HG02970 (cell line): ENCODE measurements around the gene COL27A1.

Experiments used
- ATAC-seq: cut with Tn5 transposase; IDR thresholded peaks from one replicate; pipeline ENCODE4 v1.9.1; 2021; ENCODE audit warnings: mild to moderate bottlenecking, moderate library complexity, moderate number of reproducible peaks; ENCODE audit not compliant: unreplicated experiment, low FRiP score

COL27A1 gene

GRCh38 chr9:114261987-114262386 lies 106.7 kb downstream of the COL27A1 start:
- ATAC-seq: no peak

DNA sequence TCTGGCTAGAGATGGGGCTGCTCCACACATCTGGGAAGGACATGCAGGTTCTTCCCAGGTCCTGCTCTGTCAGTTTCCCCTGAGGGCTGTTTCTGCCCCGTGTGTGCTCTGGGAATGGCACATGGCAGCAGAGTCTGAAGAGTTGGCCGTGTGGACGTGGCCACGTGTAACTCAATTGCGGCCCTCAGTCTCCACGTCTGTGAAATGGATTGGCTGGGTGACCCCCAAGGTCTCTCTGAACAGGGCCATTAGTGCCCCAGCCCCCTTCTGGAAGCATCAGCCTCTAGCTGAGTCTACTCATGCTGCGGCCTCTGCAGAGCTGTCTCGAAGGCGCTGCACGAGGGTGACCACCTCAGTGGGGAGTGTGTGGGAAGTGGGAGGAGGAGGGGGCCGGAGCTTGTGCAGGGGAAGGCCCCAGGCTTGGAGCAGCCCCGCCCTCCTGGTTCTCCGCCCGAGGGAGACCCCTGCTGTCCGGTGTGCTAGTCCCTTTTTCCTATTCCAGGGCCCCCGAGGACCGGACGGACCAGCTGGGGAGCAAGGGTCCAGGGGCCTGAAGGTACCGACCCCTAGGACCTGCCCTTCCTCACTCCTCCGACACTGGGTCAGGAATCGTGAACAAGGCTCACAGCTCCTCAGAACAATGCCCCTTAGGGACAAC lies 108.6 kb downstream of the COL27A1 start:
- ATAC-seq: no peak

GRCh38 chr9:114264806-114265550 lies 109.6 kb downstream of the COL27A1 start:
- ATAC-seq: no peak

DNA sequence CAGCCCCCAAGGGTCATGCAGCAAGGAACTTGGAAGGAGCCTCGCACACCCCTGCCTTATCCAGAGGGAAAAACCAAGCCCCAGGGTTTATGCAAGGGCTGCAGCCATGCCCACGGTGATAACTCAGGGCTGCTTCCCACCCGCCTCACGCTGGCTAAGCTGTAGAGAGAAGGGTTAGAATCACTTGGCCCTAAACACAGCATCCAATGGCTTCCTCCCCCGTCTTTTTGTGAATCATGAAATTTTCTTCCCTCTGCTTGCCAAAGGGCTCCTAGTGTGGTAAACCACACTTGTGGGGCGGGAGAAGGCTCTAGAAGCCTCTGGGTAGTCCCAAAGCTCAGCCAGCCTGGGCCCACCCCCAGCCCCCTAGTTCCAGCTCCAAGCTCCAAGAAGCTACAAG lies 111.6 kb downstream of the COL27A1 start:
- no peak for ATAC-seq

- ATAC-seq: no peak
Observed at GRCh38 chr9:114269023-114269422, 113.7 kb downstream of the COL27A1 start.

- ATAC-seq: no peak
Observed at GRCh38 chr9:114270120-114270975, 115.0 kb downstream of the COL27A1 start.

DNA sequence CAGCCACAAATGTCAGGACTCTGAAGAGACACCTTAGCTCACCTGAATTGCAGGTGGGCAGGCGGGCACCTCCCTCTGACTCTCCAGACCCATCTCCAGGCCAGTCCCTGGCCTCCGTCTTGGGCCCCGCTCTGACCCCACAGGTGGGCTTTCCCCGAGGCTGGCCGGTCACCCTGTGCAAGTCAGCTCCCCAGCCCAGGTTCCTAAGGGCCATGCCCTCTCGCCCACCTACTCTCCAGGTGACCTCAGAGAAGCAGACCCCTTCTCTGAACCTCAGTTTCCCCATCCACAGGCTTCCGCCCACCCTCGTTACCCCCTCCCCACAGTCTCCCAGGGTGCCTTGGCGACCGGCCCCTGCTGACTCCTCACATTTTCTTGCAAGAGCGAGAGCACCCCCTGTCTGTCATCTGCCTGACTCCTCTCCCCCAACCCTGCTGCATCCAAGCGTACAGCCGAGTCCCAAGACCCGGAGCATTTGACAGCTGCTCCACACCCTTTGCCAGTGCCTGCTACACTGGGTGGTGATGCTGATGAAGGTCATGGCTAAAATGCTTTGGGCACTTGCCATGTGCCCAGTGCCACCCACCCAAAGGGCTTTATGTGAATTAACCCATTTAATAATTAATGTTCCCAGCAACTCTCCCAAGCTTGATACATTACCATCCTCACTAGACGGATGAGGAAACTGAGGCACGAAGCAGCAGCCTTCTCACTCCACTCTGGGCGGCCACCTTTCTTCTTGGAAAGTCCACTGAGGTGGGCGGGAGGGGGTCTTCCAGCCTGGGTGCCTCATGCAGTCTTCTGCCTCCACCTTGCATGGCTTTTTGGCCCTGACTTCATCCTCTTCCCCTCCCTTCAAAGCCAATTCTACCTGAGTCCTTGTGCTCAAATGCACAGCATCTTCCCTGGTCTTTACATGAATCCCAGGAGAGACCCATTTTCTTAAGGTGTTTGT lies 116.5 kb downstream of the COL27A1 start:
- no peak for ATAC-seq

GRCh38 chr9:114272739-114273431 lies 117.5 kb downstream of the COL27A1 start:
- ATAC-seq: no peak

- no peak for ATAC-seq
Observed at GRCh38 chr9:114273461-114273881, 118.1 kb downstream of the COL27A1 start.

DNA sequence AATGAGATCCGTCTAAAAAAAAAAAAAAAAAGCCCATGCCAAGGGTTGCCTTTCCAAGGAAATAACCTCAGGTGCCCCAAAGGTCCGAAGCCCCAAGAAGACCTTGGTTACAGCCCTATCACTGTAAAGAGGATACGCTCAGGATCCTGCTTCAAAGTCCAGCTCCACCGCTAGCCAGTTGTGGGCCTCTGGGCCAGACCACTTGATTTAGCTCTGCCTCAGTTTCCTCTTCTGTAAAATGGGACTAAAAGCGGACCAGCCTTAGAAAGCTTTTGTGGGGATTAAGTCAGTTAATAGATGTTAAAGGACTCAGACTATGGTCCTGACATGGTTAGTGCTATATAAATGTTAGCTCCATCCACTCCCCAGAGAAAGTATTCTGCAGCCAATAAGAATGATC lies 118.9 kb downstream of the COL27A1 start:
- no peak for ATAC-seq

GRCh38 chr9:114275246-114276004 lies 120.1 kb downstream of the COL27A1 start:
- ATAC-seq: no peak

GRCh38 chr9:114276908-114277821 lies 121.8 kb downstream of the COL27A1 start:
- no peak for ATAC-seq

DNA sequence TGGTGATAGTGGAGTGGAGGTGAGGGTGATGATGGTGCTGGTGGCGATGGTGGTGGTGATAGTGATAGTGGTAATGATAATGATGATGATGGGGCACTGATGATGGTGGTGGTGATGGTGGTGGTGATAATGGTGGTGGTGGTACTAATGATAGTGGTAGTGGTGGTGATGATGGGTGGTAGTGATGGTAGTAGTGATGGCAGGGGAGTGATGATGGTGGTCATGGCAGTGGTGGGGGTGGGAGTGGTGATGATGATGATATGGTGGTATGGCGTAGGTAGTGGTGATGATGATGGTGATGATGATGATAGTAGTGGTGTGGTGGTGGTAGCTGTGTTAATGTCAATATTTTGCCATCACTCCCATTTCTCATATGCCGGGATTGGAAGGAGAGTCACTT lies 123.0 kb downstream of the COL27A1 start:
- no peak for ATAC-seq

DNA sequence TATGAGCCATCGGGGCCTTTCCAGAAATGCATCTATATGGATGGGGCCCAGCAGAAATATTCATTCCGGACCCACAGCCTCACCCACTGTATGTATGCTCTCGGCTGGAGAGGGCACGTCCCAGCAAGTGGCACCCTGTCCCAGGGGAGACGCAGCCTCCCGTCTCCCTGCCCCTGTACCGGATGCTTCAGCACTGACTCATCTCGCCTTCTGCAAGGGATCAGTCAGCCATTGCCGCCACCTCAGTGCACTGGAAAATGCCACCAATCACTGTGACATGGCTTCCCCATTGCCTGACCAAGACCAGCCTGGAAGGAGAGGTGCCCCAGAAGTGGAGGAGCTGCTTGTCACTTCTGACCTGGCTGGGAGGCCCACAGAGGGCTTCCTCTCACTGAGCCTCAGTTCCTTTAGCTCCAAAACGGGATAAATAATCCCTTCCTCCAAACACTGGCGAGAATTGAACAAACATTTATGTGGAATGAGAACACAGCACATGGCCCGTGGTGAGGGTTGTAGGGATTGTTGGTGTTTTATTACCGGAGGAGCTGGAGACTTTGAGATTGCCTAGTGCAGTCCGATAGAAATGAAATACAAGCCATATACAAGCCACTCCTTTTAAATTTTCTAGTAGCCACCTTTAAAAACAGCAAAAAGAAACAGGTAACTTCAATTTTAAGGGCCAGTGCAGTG lies 123.7 kb downstream of the COL27A1 start:
- ATAC-seq: no peak

- no peak for ATAC-seq
Observed at GRCh38 chr9:114279693-114280092, 124.4 kb downstream of the COL27A1 start.

DNA sequence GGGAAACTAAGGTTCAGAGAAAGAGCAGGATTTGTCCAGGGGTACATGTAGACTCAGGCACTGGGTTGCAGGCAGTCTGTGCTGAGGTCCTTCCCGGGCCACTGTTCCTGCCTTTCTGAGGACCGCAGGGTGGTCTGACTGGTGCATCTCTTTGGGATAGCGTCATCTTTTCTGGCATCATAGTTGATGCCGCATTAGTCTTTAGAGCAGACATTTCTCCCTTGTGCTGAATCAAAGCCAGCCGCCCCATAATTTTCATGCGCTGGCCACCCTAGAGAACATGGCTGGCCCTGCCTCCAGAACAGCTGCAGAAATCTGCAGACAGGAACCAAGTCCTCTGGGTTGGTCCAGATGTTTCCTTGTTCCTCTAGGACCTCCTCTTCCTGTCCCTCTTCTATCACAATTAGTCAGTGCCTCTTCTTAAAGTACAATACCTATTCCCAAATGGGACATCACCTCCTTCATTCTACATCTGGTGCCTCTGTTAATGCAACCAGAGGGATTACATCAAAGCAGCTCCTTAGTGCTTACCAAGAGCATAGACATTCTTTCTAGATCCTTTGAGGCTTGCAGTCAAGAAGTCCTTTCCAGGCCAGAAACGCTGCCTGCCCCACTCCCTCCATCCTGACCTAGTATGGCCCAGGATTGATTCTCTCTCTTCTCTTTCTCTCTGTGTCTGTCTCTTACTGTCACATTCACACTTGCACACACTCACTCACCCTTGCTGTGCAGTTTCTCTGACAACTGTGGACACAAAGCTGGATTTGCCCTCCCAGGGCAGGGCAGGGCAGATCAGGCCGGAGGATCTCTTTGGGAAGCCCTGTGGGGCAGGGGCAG lies 125.5 kb downstream of the COL27A1 start:
- no peak for ATAC-seq
